HL-60 (cell line): ENCODE data around the gene HYAL3.
A peak's percentile ranks its signal among the peaks of the same experiment; 100 is the strongest.

Source experiments
- DNase-seq, 2 experiments: peaks; one replicate each; pipeline ENCODE4 v3.0.0-alpha.2; 2010 to 2020; ENCODE audit warnings: low read depth in 1 of 2, low spot score in 1 of 2
- H3K27ac ChIP-seq: fragments of 250-450 bp; sonication (Bioruptor Pico); replicated peaks from 2 replicates; pipeline ENCODE4 v1.5.1; 2020; ENCODE audit warnings: mild to moderate bottlenecking, moderate library complexity
- H3K27me3 ChIP-seq: fragments of 250-450 bp; sonication (Bioruptor Pico); 2 replicates; pipeline ENCODE4 v1.5.1; 2021; ENCODE audit warnings: mild to moderate bottlenecking, moderate library complexity; ENCODE audit not compliant: insufficient read depth, poor library complexity, severe bottlenecking
- H3K4me3 ChIP-seq: replicated peaks from 2 replicates; pipeline ENCODE4 v1.5.1; 2011; ENCODE audit warnings: mild to moderate bottlenecking, control low read depth, low read length; ENCODE audit not compliant: insufficient read depth
- CTCF ChIP-seq: IDR thresholded peaks from one replicate; pipeline ENCODE4 v1.5.1; 2011; ENCODE audit warnings: low read length, control low read depth, inconsistent platforms; ENCODE audit not compliant: insufficient read depth
- GABPA ChIP-seq: IDR thresholded peaks from 2 replicates; pipeline ENCODE4 v1.6.1; 2012; ENCODE audit warnings: low read depth
- POLR2AphosphoS5 ChIP-seq: IDR thresholded peaks from 2 replicates; pipeline ENCODE4 v1.6.1; 2012; ENCODE audit warnings: low read depth
- REST ChIP-seq: IDR thresholded peaks from 2 replicates; pipeline ENCODE4 v1.6.1; 2012; ENCODE audit warnings: low read depth; ENCODE audit not compliant: insufficient replicate concordance
- SPI1 ChIP-seq: IDR thresholded peaks from 2 replicates; pipeline ENCODE4 v1.6.1; 2012; ENCODE audit warnings: low read depth, mild to moderate bottlenecking, borderline replicate concordance

The HYAL3 gene

GRCh38 chr3:50330330-50330729 is 31.1 kb upstream of the HYAL3 start:
- no peak overlapping the region for H3K27ac ChIP-seq
- TF ChIP-seq SPI1, result no peak
- no peak for TF ChIP-seq GABPA
- TF ChIP-seq REST, result no peak
- no peak for DNase-seq
- no peak overlapping the region for H3K4me3 ChIP-seq
- H3K27me3 ChIP-seq, result no peaks in the 10 kb centered on the region

GRCh38 chr3:50327943-50328691 is 28.9 kb upstream of the HYAL3 start, which contains the start of gene TUSC2:
TUSC2 (minus strand) TSS chr3:50328223; CDS start chr3:50328099, 124 bp downstream.
- TF ChIP-seq POLR2AphosphoS5 (peak; percentile 55; the same call in 1 of the 2 replicates), REST (peak; percentile 47), SPI1 (peak; percentile 89), GABPA (peak; percentile 88), CTCF (no peak)
- Histone ChIP-seq H3K4me3 (peak within 1 kb of the TSS; percentile 94), H3K27me3 (no peaks in the 10 kb centered on the region), H3K27ac (peak within 1 kb of the TSS; percentile 75)
- DNase-seq, result peak; percentile 97 to 98

- H3K4me3 ChIP-seq, result peak overlapping the region; percentile 94
- TF ChIP-seq POLR2AphosphoS5 (no peak), GABPA (no peak), REST (no peak), SPI1 (no peak), CTCF (no peak)
- H3K27me3 ChIP-seq, result no peaks in the 10 kb centered on the region
- DNase-seq, result no peak
- H3K27ac ChIP-seq, result peak overlapping the region; percentile 75
These were observed 27.9 kb upstream of the HYAL3 start for GRCh38 chr3:50327129-50327528.
